K562 (cell line): ENCODE measurements around the gene DDX60. TPM values are rescaled to one million over a fixed set of nuclear protein-coding genes. Genes with fewer than 3 reads are reported as not detected.

Experiments
- ATAC-seq: fragments of 200-7000 bp; cut with Tn5 transposase; 3 replicates; pipeline ENCODE4 v1.9.1; 2020; ENCODE audit warnings: moderate library complexity
- BruUV-seq: library from RNA; stranded (reverse); fragments of 400-500 nt; replicated peaks from 2 replicates; lab custom pipeline; 2021; lab: Mats Ljungman, UMichigan
- CTCF ChIA-PET: fragments of 300-600 bp; formaldehyde crosslinking; extraction: SDS; loops from one replicate; lab custom pipeline; 2021; ENCODE audit warnings: low intra/inter-chr PET ratio; lab: Yijun Ruan, JAX
- POLR2A ChIA-PET: fragments of 300-600, 350-650 bp; sonication (Branson Sonifier 250); formaldehyde crosslinking; extraction: SDS; loops from one replicate; lab custom pipeline; 2021; ENCODE audit warnings: antibody characterized with exemption, inconsistent platforms; lab: Yijun Ruan, JAX
- DNase-seq, 4 experiments: peaks; one replicate each; pipeline versions ENCODE4 v3.0.0 to v3.0.0-alpha.2; 2011 to 2018; ENCODE audit warnings: low spot score in 3 of 4, mixed read lengths in 3 of 4; ENCODE audit errors: extremely low read depth in 1 of 4
- FAIRE-seq: peaks from 2 replicates; lab custom pipeline; 2011; peaks lifted over from hg19 to GRCh38; lab: Jason Lieb, UNC
- H2AFZ ChIP-seq: 2 replicates; pipeline ENCODE4 v1.6.0; 2011; ENCODE audit warnings: low read depth, low read length, control low read depth, inconsistent platforms
- H3K27ac ChIP-seq: fragments of 200-600 bp; 3 replicates; pipeline ENCODE4 v1.8.0; 2011; ENCODE audit warnings: low read depth, mild to moderate bottlenecking, control low read depth, inconsistent platforms, low read length, moderate library complexity, mixed read lengths; ENCODE audit errors: extremely low read depth
- H3K27me3 ChIP-seq, 2 experiments: fragments of 300-600 bp in 1 of 2; 2 replicates in 1 of 2; 3 replicates in 1 of 2; pipeline versions ENCODE4 v1.6.0 to v1.8.0; 2011; ENCODE audit warnings: inconsistent platforms in 2 of 2, low read length in 2 of 2, mild to moderate bottlenecking in 1 of 2, mixed read lengths in 1 of 2, moderate library complexity in 1 of 2; ENCODE audit not compliant: control insufficient read depth in 2 of 2, insufficient read depth in 2 of 2
- H3K36me3 ChIP-seq: fragments of 300-600 bp; 3 replicates; pipeline ENCODE4 v1.8.0; 2011; ENCODE audit warnings: mild to moderate bottlenecking, low read length, inconsistent platforms; ENCODE audit not compliant: control insufficient read depth, insufficient read depth
- H3K4me1 ChIP-seq, 2 experiments: fragments of 200-600 bp in 1 of 2; replicated peaks in 1 of 2; 2 replicates in 1 of 2; 3 replicates in 1 of 2; pipeline versions ENCODE4 v1.5.1 to v1.8.0; 2011; ENCODE audit warnings: inconsistent platforms in 2 of 2, low read length in 2 of 2, mild to moderate bottlenecking in 1 of 2, mixed read lengths in 1 of 2, moderate library complexity in 1 of 2; ENCODE audit not compliant: control insufficient read depth in 2 of 2, insufficient read depth in 2 of 2
- H3K4me2 ChIP-seq: 2 replicates; pipeline ENCODE4 v1.6.1; 2011; ENCODE audit warnings: low read length, control low read depth, inconsistent platforms, mixed read lengths; ENCODE audit not compliant: insufficient read depth
- H3K4me3 ChIP-seq: fragments of 200-600 bp; sonication (generic), shearing (Covaris generic); 2 replicates; pipeline ENCODE4 v1.5.1; 2016; ENCODE audit warnings: control low read depth, inconsistent platforms
- H3K79me2 ChIP-seq: fragments of 200-600 bp; 3 replicates; pipeline ENCODE4 v1.8.0; 2011; ENCODE audit warnings: low read length, inconsistent platforms; ENCODE audit not compliant: control insufficient read depth, insufficient read depth
- H3K9ac ChIP-seq, 2 experiments: 2 replicates each; pipeline versions ENCODE4 v1.6.0 to v1.6.1; 2011; ENCODE audit warnings: low read depth in 2 of 2, low read length in 2 of 2, control low read depth in 1 of 2, inconsistent platforms in 1 of 2, mild to moderate bottlenecking in 1 of 2, mixed read lengths in 1 of 2; ENCODE audit not compliant: insufficient read depth in 1 of 2
- H3K9me1 ChIP-seq: one replicate; pipeline ENCODE4 v1.6.0; 2011; ENCODE audit warnings: inconsistent platforms, mild to moderate bottlenecking, low read length, moderate library complexity; ENCODE audit not compliant: control insufficient read depth, insufficient read depth
- H3K9me3 ChIP-seq: replicated peaks from 2 replicates; pipeline ENCODE4 v1.5.1; 2011; ENCODE audit warnings: low read depth, low read length, inconsistent platforms; ENCODE audit not compliant: control insufficient read depth, insufficient read depth
- H4K20me1 ChIP-seq: replicated peaks from 2 replicates; pipeline ENCODE4 v1.6.1; 2011; ENCODE audit warnings: low read length, inconsistent platforms, mixed read lengths; ENCODE audit not compliant: control insufficient read depth, insufficient read depth
- ARID2 ChIP-seq: fragments of 450-650 bp; IDR thresholded peaks from 2 replicates; pipeline ENCODE4 v1.6.1; 2017; ENCODE audit warnings: antibody characterized with exemption, mild to moderate bottlenecking
- GTF2E2 ChIP-seq: fragments of 200-800 bp; sonication (Bioruptor generic); IDR thresholded peaks from 2 replicates; pipeline ENCODE4 v1.6.1; 2016; ENCODE audit warnings: missing genetic modification characterization, missing compliant biosample characterization
- MNT ChIP-seq, 2 experiments: fragments of 450-650 bp; conservative IDR thresholded peaks; 2 replicates each; pipeline ENCODE4 v1.6.1; 2017; ENCODE audit warnings: mild to moderate bottlenecking in 2 of 2, moderate library complexity in 2 of 2
- STAT6 ChIP-seq: sonication (generic); formaldehyde crosslinking; IDR thresholded peaks from 2 replicates; pipeline ENCODE4 v1.8.1; 2023; ENCODE audit warnings: mild to moderate bottlenecking, missing genetic modification reagents
- ZNF124 ChIP-seq: sonication (generic); formaldehyde crosslinking; IDR thresholded peaks from 2 replicates; pipeline ENCODE4 v1.8.1; 2022; ENCODE audit warnings: missing genetic modification reagents
- ZNF41 ChIP-seq: fragments of 250-450 bp; sonication (Bioruptor Pico); conservative IDR thresholded peaks from 2 replicates; pipeline ENCODE4 v1.4.0; 2020; ENCODE audit warnings: mild to moderate bottlenecking
- ZNF695 ChIP-seq: fragments of 450-650 bp; formaldehyde crosslinking; IDR thresholded peaks from 2 replicates; pipeline ENCODE4 v1.4.0; 2020; ENCODE audit warnings: mild to moderate bottlenecking, moderate library complexity
- WGBS: fragments of 100-300 bp; shearing (Covaris generic); methylation state at CpG from one replicate; pipeline ENCODE4 v1.1.6; 2016; ENCODE audit warnings: low coverage, mixed read lengths; ENCODE audit not compliant: insufficient coverage; ENCODE audit errors: missing lambda C conversion rate; 5-methylcytosine and 5-hydroxymethylcytosine counted together
- in situ Hi-C: fragments of 300-500 bp; cut with MboI; formaldehyde crosslinking; loops from 4 replicates; pipeline ENCODE4 v1.15.0; 2018; ENCODE audit warnings: inconsistent platforms, mixed read lengths
- intact Hi-C: fragments of 100-400 bp; cut with micrococcal nuclease; formaldehyde crosslinking; loops from 2 replicates; pipeline ENCODE4 v1.14.2; 2022
- polyA plus RNA-seq, 8 experiments: library from polyadenylated mRNA; depleted of rRNA in 4 of 8; stranded (reverse) in 5 of 8; unstranded in 3 of 8; fragments of >200 nt; fragmentation: Nextera tagmentation in 2 of 8; fragmentation: Illumina TruSeq in 1 of 8; extraction: Ambion mirVana in 2 of 8; extraction: Trizol in 1 of 8; gene quantifications; 2 replicates each; pipeline versions ENCODE4 v1.2.1 to v1.2.3, GENCODE V29; 2011 to 2014; ENCODE audit warnings: inconsistent platforms in 1 of 8, missing spikeins in 1 of 8
- total RNA-seq, 7 experiments: library from RNA; depleted of rRNA in 6 of 7; stranded (reverse); fragments of >200 nt in 6 of 7; fragmentation: Illumina TruSeq in 2 of 7; extraction: Trizol in 2 of 7; gene quantifications; 2 replicates each; pipeline versions ENCODE4 v1.2.1 to v1.2.3, GENCODE V29; 2011 to 2021; ENCODE audit warnings: low replicate concordance in 1 of 7

DDX60 gene
- total and polyA plus RNA-seq, 9 of the 15 experiments (the other 6 are each of a cell fraction or from before 2014, with no cell fraction given): 0.06 to 0.25 (median 0.13) TPM

GRCh38 chr4:168274871-168275270 is 43.7 kb downstream of the DDX60 start:
- no peak overlapping the region for H2AFZ ChIP-seq
- intact Hi-C loops: no loop called here
- no peak for DNase-seq

More at GRCh38 chr4:168274871-168275270, 43.7 kb downstream of the DDX60 start:
- Histone ChIP-seq H3K27ac (no peak overlapping the region), H4K20me1 (no peaks in the 10 kb centered on the region), H3K4me1 (no peaks in the 10 kb centered on the region), H3K4me3 (no peak overlapping the region), H3K36me3 (no peaks in the 10 kb centered on the region), H3K4me2 (no peak overlapping the region), H3K9ac (no peak overlapping the region), H3K9me1 (no peaks in the 10 kb centered on the region), H3K9me3 (no peaks in the 10 kb centered on the region), H3K27me3 (no peaks in the 10 kb centered on the region), H3K79me2 (no peaks in the 10 kb centered on the region)
- 0% methylated on average over 1 of the region's 1 CpG for WGBS
- no peak for TF ChIP-seq STAT6 (CRISPR knock-in tag)
- TF ChIP-seq ZNF124 (CRISPR knock-in tag): no peak
- no peak for TF ChIP-seq ZNF695 (CRISPR knock-in tag)
- TF ChIP-seq ARID2: no peak
- no peak for TF ChIP-seq ZNF41 (CRISPR knock-in tag)
- no peak for TF ChIP-seq GTF2E2
- no peak for TF ChIP-seq MNT (conservative IDR thresholded peaks at IDR 0.05)
- in situ Hi-C loops: no loop called here
- CTCF ChIA-PET: no interaction called here
- FAIRE-seq (no peak), ATAC-seq (no peak)
- POLR2A ChIA-PET: no interaction called here
- no TSS peak for BruUV-seq
